ENCODE data around the gene MFRP.

Gene MFRP

DNA sequence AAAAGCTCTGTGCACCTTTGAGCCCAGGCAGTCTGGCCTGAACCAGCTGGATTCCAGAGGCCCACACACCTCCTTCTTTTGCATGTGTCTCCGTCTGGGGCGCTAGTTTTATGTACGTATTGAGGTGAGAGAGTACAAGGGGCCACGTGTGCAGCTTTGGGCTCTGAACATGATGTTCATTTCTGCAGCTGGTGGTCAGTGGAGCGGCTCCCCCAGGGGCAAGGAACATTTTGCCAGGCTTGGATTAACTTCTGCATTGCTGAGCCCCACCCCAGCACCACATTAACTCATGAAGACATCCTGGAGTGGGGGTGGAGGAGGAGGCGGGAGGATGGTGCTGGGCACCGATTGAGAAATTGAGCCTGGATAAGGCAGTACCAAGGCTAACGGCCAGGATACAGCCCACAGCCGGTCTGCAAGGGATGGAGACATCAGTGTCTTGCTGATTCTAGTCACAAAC lies 21.2 kb upstream of the MFRP start:
- no peak for DNase-seq (ENCODE audit: low read depth)
- TF ChIP-seq, protein P1, sequence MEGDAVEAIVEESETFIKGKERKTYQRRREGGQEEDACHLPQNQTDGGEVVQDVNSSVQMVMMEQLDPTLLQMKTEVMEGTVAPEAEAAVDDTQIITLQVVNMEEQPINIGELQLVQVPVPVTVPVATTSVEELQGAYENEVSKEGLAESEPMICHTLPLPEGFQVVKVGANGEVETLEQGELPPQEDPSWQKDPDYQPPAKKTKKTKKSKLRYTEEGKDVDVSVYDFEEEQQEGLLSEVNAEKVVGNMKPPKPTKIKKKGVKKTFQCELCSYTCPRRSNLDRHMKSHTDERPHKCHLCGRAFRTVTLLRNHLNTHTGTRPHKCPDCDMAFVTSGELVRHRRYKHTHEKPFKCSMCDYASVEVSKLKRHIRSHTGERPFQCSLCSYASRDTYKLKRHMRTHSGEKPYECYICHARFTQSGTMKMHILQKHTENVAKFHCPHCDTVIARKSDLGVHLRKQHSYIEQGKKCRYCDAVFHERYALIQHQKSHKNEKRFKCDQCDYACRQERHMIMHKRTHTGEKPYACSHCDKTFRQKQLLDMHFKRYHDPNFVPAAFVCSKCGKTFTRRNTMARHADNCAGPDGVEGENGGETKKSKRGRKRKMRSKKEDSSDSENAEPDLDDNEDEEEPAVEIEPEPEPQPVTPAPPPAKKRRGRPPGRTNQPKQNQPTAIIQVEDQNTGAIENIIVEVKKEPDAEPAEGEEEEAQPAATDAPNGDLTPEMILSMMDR (conservative IDR thresholded peaks at IDR 0.05; ENCODE audit: low read depth, low read length) = no peak
- H3K4me3 ChIP-seq (ENCODE audit: low read depth, low read length) = no peak overlapping the region

DNA sequence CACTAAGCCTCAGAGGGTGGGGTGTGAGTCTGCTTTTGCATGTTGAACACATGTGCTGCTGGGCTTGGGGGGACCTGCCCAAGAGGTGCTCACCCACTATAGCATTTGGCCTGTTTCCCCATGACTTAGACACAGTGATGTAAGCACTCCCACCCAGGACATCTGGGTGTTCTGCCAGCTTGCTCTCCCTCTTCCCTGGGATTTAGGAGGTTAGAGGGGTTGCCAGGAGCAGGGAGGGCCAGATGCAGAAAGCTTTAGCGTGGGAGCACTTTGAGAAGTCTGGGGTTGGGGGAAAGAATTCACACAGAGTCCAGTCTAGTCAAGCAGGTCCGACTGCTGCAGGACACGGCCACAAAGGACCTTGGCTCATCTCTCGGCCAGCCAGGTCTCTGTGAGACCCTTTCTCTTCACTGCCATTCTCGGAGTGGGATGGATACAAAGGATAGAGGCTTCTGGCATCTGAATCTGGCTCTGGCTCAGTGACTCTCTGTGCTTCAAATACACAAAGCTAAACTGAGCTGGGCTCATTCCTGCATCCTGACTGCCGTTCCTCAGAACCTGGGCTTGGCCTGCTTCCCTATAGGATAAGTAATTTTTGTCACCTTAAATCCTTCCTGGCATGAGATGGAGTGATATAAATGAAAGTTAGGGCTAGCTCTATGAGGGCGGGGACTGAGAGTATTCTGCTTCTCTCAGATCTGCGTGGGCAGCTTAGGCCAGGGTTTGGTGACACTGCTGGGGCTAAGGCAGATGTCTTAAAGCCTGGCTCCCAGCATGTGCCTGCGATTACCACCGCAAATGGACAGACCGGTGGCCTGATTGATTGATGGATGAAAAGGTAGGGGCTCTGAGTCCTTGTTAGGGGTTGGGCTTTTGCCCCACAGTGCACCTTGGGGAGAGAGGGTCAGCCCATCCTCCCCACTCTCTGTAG lies 20.4 kb upstream of the MFRP start:
- TF ChIP-seq, protein P1 (conservative IDR thresholded peaks at IDR 0.05; ENCODE audit: low read depth, low read length) = no peak
- DNase-seq (ENCODE audit: low read depth) = no peak
- no peak overlapping the region for H3K4me3 ChIP-seq (ENCODE audit: low read depth, low read length)

DNA sequence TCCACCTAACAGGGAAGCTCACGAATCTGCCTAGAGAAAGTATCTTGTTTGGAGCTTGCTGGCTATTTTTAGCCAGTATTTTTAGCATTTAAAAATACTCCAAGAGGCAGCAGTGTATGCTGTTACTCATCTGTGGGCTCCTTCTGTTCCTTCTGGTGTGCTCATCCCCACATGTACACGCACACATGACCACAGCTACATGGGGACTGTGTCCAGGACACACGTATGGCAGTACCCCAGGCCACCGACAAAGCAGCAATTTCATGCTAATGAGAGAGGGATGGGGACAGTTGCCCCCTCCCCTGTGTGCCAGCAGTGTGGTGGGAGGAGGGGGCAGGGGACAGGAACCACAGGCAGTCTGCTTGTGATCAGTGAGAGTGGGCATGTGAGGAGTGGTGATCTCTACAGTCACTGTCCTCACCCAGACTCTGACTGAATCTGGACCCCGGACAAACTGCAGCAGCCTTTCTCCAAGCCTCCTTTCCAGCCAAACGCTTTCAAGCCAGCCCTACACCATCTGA lies 18.6 kb upstream of the MFRP start:
- TF ChIP-seq, protein P1 (conservative IDR thresholded peaks at IDR 0.05; ENCODE audit: low read depth, low read length) = no peak
- DNase-seq (ENCODE audit: low read depth) = no peak
- no peak overlapping the region for H3K4me3 ChIP-seq (ENCODE audit: low read depth, low read length)

DNA sequence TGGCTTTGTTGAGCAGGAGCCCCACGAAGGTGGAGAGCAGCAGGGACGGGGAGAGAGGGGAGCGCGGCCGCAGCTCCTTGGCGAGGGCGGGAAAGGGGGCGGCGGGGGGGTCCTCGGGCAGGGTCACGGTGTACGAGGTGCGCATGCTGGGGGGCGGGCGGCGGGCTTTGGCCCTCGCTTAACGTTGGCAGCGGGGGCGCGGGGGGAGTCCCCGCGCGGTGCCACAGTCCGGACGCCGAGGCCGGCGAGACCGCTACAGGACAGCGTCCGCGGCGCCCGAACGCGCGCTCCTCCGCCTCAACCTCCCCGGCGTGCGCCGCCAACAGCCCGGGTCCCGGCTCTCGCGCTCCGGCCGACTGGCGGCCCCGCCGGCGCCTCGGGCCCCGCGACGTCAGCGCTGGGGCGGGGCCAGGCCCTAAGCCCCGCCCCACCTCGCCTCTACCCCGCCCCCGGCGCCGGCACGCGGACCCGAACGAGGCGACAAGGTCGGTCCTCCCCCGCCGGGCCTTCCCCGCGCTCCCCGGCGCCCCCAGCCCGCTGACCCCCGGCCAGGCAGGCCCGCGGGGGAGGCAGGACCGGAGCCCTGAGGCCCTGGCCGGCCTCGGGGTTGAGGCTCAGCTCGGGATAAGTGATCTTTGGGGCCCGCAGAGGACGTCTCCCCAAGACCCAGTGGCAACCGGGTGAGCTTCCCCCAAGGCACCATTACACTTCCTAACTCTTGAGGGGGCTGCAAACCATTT lies 17.5 kb upstream of the MFRP start:
- H3K4me3 ChIP-seq (ENCODE audit: low read depth, low read length) = peak overlapping the region; percentile 29
- no peak for DNase-seq (ENCODE audit: low read depth)
- TF ChIP-seq, protein P1 (conservative IDR thresholded peaks at IDR 0.05; ENCODE audit: low read depth, low read length) = no peak

DNA sequence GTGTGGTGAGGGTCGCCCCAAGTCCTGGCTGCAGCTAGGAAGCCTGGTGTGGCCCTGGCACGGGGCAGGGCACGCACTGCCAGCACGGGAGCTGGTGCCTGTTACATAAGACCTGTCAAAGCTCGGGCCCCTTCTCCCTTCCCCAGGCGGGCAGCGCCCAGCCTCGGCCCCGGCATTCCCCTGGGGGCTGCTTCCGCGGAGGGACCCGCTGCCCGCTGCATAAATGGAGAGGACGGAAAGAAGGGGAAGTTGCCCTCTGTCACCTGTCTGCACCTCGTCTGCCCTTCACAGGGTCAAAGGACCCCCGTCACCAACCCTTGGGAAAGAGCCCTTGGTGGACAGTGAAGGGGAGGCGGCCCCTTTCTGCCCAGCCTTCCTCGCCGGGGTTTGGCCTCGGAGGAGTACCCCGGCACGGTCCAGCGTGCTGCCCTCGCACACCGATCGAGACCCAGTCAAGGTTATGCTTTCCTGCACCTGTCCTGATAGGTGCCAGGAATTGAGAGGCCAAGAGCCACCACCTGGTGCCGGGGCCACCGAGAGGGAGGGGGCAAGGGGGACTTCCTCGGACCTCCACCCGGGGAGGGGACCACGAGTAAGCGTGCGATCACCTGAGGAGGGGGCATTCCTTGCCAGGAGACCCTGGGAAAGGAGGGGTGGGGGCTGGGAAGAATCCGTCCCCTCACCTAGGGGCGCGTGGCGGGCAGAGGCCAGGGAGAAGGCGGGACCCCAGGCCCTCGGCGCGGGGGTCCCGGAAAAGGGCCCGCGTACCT lies 16.8 kb upstream of the MFRP start:
- H3K4me3 ChIP-seq (ENCODE audit: low read depth, low read length) = no peak overlapping the region
- TF ChIP-seq, protein P1 (conservative IDR thresholded peaks at IDR 0.05; ENCODE audit: low read depth, low read length) = no peak
- DNase-seq (ENCODE audit: low read depth) = no peak

DNA sequence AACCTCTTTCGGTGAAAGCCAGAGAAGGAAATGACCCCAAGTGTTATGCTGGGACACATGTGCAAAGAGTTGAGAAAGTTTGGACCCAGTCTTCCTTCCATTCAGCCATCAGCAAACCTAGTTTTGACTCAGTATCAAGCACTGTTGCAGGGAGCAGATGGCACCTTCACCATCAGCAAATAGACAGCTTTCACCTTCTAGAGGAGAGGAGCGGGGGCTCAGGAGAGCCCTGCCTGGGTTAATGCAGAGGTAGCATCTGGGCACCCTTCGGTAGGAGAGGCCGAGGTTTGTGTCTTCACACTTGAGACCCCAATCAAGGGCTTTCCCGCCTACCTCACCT lies 16.2 kb upstream of the MFRP start:
- TF ChIP-seq, protein P1 (conservative IDR thresholded peaks at IDR 0.05; ENCODE audit: low read depth, low read length) = no peak
- H3K4me3 ChIP-seq (ENCODE audit: low read depth, low read length) = no peak overlapping the region
- DNase-seq (ENCODE audit: low read depth) = no peak
